Measurements from ENCODE around the gene POC5. TPM values are rescaled to one million over a fixed set of nuclear protein-coding genes. Genes with fewer than 3 reads are reported as not detected.

The POC5 gene
- total and polyA plus RNA-seq, 9 donors: 8.3 to 14.4 (median 12.1) TPM

GRCh38 chr5:75710637-75711036 lies 6.6 kb downstream of the POC5 start:
- no peak for DNase-seq
- H3K4me1 ChIP-seq (ENCODE audit: insufficient read depth): no peaks in the 10 kb centered on the region
- intact Hi-C loops (cut with DNase I): no loop called here
- TF ChIP-seq EP300 (IDR thresholded peaks at IDR 0.05): no peak
- TF ChIP-seq CTCF (IDR thresholded peaks at IDR 0.05): no peak
- no peak for TF ChIP-seq POLR2A (IDR thresholded peaks at IDR 0.05)
- H3K27ac ChIP-seq: no peak overlapping the region
- H3K27me3 ChIP-seq: no peaks in the 10 kb centered on the region
- no peaks in the 10 kb centered on the region for H3K9me3 ChIP-seq
- no peak overlapping the region for H3K4me3 ChIP-seq
- 81 to 94% (median 91%) methylated on average over 1 of the region's 1 CpG for WGBS, 3 donors
- H3K36me3 ChIP-seq: no peaks in the 10 kb centered on the region

- 71 to 76% (median 74%) methylated on average over 1 of the region's 1 CpG for WGBS, 3 donors
These were observed 9.2 kb downstream of the POC5 start for GRCh38 chr5:75707911-75708509.

GRCh38 chr5:75706775-75707174 lies 10.5 kb downstream of the POC5 start:
- H3K36me3 ChIP-seq: no peaks in the 10 kb centered on the region
- 80 to 86% (median 81%) methylated on average over 3 of the region's 3 CpGs for WGBS, 3 donors
- intact Hi-C loops (cut with DNase I): no loop called here

More at GRCh38 chr5:75707911-75708509, 9.2 kb downstream of the POC5 start:
- Histone ChIP-seq H3K4me3 (no peak overlapping the region), H3K27me3 (no peaks in the 10 kb centered on the region), H3K9me3 (no peaks in the 10 kb centered on the region), H3K27ac (no peak overlapping the region), H3K4me1 (ENCODE audit: insufficient read depth) (no peaks in the 10 kb centered on the region), H3K36me3 (no peaks in the 10 kb centered on the region)
- TF ChIP-seq CTCF (IDR thresholded peaks at IDR 0.05) (no peak), POLR2A (IDR thresholded peaks at IDR 0.05) (no peak), EP300 (IDR thresholded peaks at IDR 0.05) (no peak)
- no peak for DNase-seq
- intact Hi-C loops (cut with DNase I): no loop called here

GRCh38 chr5:75706016-75706415 lies 11.2 kb downstream of the POC5 start:
- no peak overlapping the region for H3K4me3 ChIP-seq
- TF ChIP-seq EP300 (IDR thresholded peaks at IDR 0.05) (no peak), POLR2A (IDR thresholded peaks at IDR 0.05) (no peak), CTCF (IDR thresholded peaks at IDR 0.05) (no peak)
- intact Hi-C loops (cut with DNase I): no loop called here
- no peaks in the 10 kb centered on the region for H3K36me3 ChIP-seq
- no peak overlapping the region for H3K27ac ChIP-seq
- no peaks in the 10 kb centered on the region for H3K9me3 ChIP-seq
- 97 to 100% (median 97%) methylated on average over 1 of the region's 1 CpG for WGBS, 3 donors
- no peaks in the 10 kb centered on the region for H3K27me3 ChIP-seq
- DNase-seq: no peak
- H3K4me1 ChIP-seq (ENCODE audit: insufficient read depth): no peaks in the 10 kb centered on the region

More at GRCh38 chr5:75706775-75707174, 10.5 kb downstream of the POC5 start:
- H3K27me3 ChIP-seq: no peaks in the 10 kb centered on the region
- no peak overlapping the region for H3K27ac ChIP-seq
- H3K4me3 ChIP-seq: no peak overlapping the region
- no peaks in the 10 kb centered on the region for H3K4me1 ChIP-seq (ENCODE audit: insufficient read depth)
- DNase-seq: no peak
- no peak for TF ChIP-seq CTCF (IDR thresholded peaks at IDR 0.05)
- no peak for TF ChIP-seq EP300 (IDR thresholded peaks at IDR 0.05)
- no peak for TF ChIP-seq POLR2A (IDR thresholded peaks at IDR 0.05)
- no peaks in the 10 kb centered on the region for H3K9me3 ChIP-seq

Measured in ovary (tissue), 9 donors.